Myometrial cell (primary cell): ENCODE measurements around the gene SCAMP1. TPM values are rescaled to one million over a fixed set of nuclear protein-coding genes. Genes with fewer than 3 reads are reported as not detected.

Source experiments
- total RNA-seq: library from RNA; depleted of rRNA; stranded (reverse); fragments of >200 nt; gene quantifications from 2 replicates; pipeline ENCODE4 v1.2.3, GENCODE V29; 2015

Gene SCAMP1, protein sequence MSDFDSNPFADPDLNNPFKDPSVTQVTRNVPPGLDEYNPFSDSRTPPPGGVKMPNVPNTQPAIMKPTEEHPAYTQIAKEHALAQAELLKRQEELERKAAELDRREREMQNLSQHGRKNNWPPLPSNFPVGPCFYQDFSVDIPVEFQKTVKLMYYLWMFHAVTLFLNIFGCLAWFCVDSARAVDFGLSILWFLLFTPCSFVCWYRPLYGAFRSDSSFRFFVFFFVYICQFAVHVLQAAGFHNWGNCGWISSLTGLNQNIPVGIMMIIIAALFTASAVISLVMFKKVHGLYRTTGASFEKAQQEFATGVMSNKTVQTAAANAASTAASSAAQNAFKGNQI
- 25.4 and 34.4 TPM in 2 replicates for total RNA-seq

DNA sequence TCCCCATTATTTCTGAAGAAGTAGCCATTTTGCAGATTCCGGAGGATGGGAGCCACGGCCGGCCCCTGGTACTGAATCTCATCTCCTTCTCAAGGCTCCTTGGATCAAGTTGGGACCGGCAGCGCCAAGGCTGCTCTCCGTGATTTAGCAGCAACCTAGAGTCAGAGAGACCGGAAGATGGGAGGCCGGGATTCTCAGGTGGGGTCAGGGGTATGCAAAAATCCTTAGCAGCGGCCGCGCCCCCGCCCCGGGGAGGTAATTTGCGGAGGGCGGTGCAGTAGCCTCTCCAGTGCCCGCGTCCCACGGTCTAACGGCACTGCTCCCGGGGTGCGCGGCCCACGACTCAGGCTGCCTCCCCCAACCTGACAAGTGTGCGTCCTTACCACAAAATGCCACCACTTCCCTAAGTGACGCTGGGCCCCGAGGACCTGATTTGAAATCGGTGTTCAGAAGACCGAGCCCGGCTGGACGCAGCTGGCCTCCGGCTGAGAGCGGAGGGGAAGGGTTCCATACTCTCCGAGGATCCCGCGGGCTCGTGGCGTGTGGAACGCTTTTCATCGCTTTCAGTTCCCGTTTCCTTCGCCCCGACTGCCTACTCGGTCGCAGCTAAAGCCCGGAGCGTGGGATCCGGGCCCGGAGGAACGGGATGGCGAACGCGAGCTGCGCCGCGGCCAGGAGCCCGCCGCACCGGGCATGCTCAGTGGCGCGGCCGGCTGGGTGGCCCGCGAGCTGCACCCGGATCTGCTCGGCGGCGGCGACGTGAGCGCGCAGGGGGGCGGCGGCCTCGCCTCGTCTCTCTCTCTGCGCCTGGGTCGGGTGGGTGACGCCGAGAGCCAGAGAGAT is at the start of gene SCAMP1:
TSS of gene SCAMP1 (plus strand) at position 787 of the 843 bp plus-strand sequence. CDS start at position 842, 55 bp downstream.

Other genes with a start within 250 kb of the SCAMP1 start
- gene AP3B1, start 65.9 kb upstream of the SCAMP1 start, total RNA-seq: 49.0 and 50.7 TPM in 2 replicates